Measurements from ENCODE around the gene NRAS. TPM values are rescaled to one million over a fixed set of nuclear protein-coding genes. Genes with fewer than 3 reads are reported as not detected.

NRAS gene
- total RNA-seq, 1 experiment from 2014 or later: 53.5 TPM

DNA sequence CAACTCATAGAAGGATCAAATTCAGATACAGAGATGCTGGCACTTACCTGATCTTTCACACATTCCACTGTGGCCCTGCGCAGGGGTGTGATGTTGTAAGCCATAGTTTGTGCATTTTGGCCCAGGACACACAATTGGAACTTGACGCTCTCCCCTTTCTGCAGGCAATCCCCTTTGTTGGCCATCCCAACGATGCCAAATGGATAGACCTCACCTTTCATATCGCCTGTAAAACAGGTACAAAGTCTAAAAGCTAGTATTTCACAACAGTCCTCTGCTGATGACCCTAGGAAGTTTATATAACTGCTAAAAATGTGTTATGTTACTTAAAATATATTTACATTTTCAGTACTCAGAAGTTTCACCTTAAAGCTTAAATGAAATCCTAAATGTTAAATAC, 3.9 kb upstream of the NRAS start:
- POLR2A ChIA-PET: interaction anchor here (1.1 kb wide), 1 partner anchor 37 kb away, joined by 3 read pairs; no protein-coding TSS in a partner anchor
- peaks cover 67% of the 10 kb centered on the region for H3K36me3 Mint-ChIP-seq
- CTCF ChIA-PET: no interaction called here
- H3K27me3 Mint-ChIP-seq (ENCODE audit: low read depth): no peaks in the 10 kb centered on the region
- no peak overlapping the region for H3K27ac Mint-ChIP-seq
- H3K4me1 Mint-ChIP-seq: peaks cover 9% of the 10 kb centered on the region
- no peaks in the 10 kb centered on the region for H3K9me3 Mint-ChIP-seq
- ATAC-seq (no peak), DNase-seq (ENCODE audit: low spot score) (no peak)
- H3K4me3 Mint-ChIP-seq: no peak overlapping the region
- TF ChIP-seq EMX1 (CRISPR knock-in tag; IDR thresholded peaks at IDR 0.05): no peak
- no peak for TF ChIP-seq ATF3 (CRISPR knock-in tag; conservative IDR thresholded peaks at IDR 0.05)

DNA sequence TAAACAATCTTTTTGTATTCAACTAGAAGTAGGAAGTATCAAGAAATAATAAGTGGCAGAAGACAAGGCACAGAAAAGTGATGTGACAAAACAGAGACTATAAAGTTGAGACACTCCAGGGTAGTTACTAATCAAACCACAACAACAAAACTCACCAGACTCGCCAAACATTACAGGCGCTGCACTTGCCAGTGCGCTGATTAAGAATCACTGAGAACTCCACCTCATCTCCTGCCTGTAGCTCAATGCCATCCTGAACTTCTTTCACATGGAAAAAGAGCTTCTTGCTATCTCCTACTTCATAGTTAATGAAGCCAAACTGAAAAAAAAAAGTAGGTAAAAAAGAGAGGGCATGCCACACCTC, 2.8 kb upstream of the NRAS start:
- ChIA-PET CTCF (no interaction called here), POLR2A (no interaction called here)

GRCh38 chr1:114718661-114719423, 2.3 kb upstream of the NRAS start:
- DNase-seq (ENCODE audit: low spot score) (no peak), ATAC-seq (no peak)
- Mint-ChIP-seq H3K4me1 (peaks cover 9% of the 10 kb centered on the region), H3K27ac (peak overlapping the region; percentile 49; the same call in 1 of the 2 replicates), H3K9me3 (no peaks in the 10 kb centered on the region), H3K4me3 (no peak overlapping the region), H3K36me3 (peaks cover 51% of the 10 kb centered on the region), H3K27me3 (ENCODE audit: low read depth) (no peaks in the 10 kb centered on the region)
- POLR2A ChIA-PET: no interaction called here
- TF ChIP-seq, protein P1, sequence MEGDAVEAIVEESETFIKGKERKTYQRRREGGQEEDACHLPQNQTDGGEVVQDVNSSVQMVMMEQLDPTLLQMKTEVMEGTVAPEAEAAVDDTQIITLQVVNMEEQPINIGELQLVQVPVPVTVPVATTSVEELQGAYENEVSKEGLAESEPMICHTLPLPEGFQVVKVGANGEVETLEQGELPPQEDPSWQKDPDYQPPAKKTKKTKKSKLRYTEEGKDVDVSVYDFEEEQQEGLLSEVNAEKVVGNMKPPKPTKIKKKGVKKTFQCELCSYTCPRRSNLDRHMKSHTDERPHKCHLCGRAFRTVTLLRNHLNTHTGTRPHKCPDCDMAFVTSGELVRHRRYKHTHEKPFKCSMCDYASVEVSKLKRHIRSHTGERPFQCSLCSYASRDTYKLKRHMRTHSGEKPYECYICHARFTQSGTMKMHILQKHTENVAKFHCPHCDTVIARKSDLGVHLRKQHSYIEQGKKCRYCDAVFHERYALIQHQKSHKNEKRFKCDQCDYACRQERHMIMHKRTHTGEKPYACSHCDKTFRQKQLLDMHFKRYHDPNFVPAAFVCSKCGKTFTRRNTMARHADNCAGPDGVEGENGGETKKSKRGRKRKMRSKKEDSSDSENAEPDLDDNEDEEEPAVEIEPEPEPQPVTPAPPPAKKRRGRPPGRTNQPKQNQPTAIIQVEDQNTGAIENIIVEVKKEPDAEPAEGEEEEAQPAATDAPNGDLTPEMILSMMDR (IDR thresholded peaks at IDR 0.05): no peak
- no peak for TF ChIP-seq NFATC4 (CRISPR knock-in tag; IDR thresholded peaks at IDR 0.05)
- TF ChIP-seq, protein P2, sequence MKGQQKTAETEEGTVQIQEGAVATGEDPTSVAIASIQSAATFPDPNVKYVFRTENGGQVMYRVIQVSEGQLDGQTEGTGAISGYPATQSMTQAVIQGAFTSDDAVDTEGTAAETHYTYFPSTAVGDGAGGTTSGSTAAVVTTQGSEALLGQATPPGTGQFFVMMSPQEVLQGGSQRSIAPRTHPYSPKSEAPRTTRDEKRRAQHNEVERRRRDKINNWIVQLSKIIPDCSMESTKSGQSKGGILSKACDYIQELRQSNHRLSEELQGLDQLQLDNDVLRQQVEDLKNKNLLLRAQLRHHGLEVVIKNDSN (CRISPR knock-in tag; IDR thresholded peaks at IDR 0.05): no peak
- no peak for TF ChIP-seq ATF6 (CRISPR knock-in tag; IDR thresholded peaks at IDR 0.05)
- CTCF ChIA-PET: no interaction called here

More for the DNA sequence above, 2.8 kb upstream of the NRAS start:
- H3K9me3 Mint-ChIP-seq: no peaks in the 10 kb centered on the region
- peaks cover 9% of the 10 kb centered on the region for H3K4me1 Mint-ChIP-seq
- ATAC-seq (no peak), DNase-seq (ENCODE audit: low spot score) (no peak)
- H3K36me3 Mint-ChIP-seq: peaks cover 56% of the 10 kb centered on the region
- H3K27me3 Mint-ChIP-seq (ENCODE audit: low read depth): no peaks in the 10 kb centered on the region
- H3K4me3 Mint-ChIP-seq: no peak overlapping the region
- no peak for TF ChIP-seq JAZF1 (CRISPR knock-in tag; IDR thresholded peaks at IDR 0.05)
- TF ChIP-seq SP1 (CRISPR knock-in tag; conservative IDR thresholded peaks at IDR 0.05): no peak
- no peak for TF ChIP-seq SMAD4 (CRISPR knock-in tag; IDR thresholded peaks at IDR 0.05)
- no peak for TF ChIP-seq ZNF423 (CRISPR knock-in tag; IDR thresholded peaks at IDR 0.05)
- no peak for TF ChIP-seq ESRRA (CRISPR knock-in tag; IDR thresholded peaks at IDR 0.05; ENCODE audit: borderline replicate concordance)
- no peak for TF ChIP-seq HMGA2 (CRISPR knock-in tag; IDR thresholded peaks at IDR 0.05)
- no peak for TF ChIP-seq IRF2 (CRISPR knock-in tag; IDR thresholded peaks at IDR 0.05; ENCODE audit: borderline replicate concordance, low read depth)
- no peak for TF ChIP-seq ZNF396 (CRISPR knock-in tag; IDR thresholded peaks at IDR 0.05; ENCODE audit: borderline replicate concordance)
- TF ChIP-seq, protein P2 (CRISPR knock-in tag; IDR thresholded peaks at IDR 0.05): no peak
- TF ChIP-seq ZNF317 (CRISPR knock-in tag; IDR thresholded peaks at IDR 0.05; ENCODE audit: borderline replicate concordance, low read depth): no peak
- H3K27ac Mint-ChIP-seq: no peak overlapping the region
